Amygdala (tissue), 56 donors: Measurements from ENCODE around the gene TBC1D4.
A peak's percentile ranks its signal among the peaks of the same experiment; 100 is the strongest.
"Not testable (repeated sequence)": the region's sequence is repeated elsewhere in the genome, so short reads cannot be mapped to it uniquely, and the experiment has no call there.

Experiments
- DNase-seq, 56 donors: peaks; one replicate each; lab custom pipeline; 2025; lab: John Stamatoyannopoulos, UW

Gene TBC1D4

DNA sequence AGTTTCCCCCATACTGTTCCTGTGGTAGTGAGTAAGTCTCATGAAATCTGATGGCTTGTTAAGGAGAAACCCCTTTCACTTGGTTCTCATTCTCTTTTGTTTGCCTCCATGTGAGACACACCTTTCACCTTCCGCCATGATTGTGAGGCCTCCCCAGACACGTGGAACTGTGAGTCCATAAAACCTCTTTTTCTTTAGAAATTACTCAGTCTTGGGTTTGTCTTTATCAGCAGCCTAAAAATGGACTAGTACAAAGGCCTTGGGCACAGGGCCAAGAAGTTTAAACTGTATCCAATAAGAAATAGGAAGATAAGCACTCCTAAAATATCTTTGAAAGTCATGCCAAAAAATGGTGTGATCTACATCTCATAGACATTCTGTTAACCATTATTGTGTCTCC lies 176.9 kb downstream of the TBC1D4 start:
- DNase-seq = no peak

DNA sequence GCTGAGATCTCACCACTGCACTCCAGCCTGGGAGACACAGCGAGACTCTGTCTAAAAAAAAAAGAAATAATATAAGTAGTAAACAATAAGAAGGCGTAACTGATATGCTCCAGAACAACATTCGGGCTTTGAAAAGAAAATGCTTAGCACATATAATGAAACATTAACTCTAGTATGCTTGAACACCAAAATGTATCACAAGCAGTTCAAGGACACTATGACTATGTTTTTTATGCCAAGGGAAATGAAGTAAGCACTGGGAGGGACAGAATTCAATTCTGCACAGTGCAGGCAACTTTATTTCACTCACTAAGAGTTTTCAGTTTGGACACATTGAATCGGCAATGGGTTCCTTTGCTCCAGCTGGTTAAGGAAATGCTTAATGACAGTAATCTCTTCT lies 178.7 kb downstream of the TBC1D4 start:
- no peak for DNase-seq

GRCh38 chr13:75302071-75302698 lies 179.8 kb downstream of the TBC1D4 start:
- no peak for DNase-seq

DNA sequence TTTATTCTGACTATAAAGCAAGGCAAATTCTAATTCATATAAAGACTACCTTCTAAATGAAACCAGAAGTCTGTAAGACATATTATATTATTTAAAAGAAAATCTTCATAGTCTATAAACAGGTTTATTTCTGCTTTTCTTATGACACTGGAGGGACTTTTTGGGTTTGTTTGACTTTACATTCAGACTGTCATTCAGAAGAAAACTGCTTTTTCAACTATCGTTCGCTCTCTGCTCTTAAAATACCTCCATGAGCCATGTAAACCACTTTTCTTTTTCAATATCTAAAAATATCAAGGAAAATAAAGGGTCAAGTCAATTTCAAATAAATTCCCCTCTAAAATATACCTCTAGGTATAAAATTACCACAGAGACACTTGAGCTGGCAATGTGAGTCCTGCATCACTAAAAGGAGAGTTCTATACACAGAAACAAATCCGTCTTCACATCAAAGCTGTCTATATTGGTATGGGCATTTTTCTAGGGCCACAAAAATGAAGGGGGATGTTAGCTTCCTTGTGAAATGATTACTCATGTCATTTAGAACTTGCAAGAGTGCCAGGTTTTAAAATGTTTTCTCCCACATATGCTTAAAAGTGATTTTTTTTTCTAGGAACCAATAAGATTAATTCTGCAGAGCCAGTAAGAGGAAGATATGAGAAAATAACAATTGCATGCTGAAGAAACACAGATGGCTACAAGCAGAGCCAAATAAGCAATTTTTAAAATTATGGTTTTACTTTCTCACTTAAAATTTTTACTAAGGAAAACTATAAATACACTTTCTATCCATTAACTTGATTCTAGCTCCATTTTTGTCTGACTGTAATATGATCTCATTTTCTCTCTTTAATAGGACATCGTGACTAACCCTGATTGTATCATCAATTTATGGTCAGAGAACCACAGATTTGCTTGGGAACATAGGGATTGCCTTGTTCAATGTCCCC lies 181.8 kb downstream of the TBC1D4 start:
- DNase-seq = no peak

GRCh38 chr13:75299246-75299645 lies 182.7 kb downstream of the TBC1D4 start:
- no peak for DNase-seq

DNA sequence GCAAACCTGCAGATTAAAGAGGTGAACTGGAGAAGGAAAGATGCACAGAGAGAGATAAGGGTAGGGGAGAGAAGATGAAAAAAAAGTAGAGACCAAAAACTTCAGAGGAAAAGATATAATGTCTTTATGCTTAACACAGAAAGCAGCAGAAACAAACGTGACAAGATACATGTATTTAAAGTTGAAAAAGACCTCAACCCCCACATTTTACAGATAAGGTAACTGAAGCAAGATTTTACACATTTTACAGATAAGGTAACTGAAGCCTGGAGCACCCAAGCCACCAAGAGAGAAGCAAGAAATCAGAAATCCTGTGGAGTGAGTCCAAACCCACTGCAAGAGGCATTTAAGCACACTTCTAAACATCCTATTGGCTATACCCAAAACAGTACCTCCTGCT lies 185.3 kb downstream of the TBC1D4 start:
- no peak for DNase-seq

GRCh38 chr13:75295201-75295600 lies 186.8 kb downstream of the TBC1D4 start:
- no peak for DNase-seq

DNA sequence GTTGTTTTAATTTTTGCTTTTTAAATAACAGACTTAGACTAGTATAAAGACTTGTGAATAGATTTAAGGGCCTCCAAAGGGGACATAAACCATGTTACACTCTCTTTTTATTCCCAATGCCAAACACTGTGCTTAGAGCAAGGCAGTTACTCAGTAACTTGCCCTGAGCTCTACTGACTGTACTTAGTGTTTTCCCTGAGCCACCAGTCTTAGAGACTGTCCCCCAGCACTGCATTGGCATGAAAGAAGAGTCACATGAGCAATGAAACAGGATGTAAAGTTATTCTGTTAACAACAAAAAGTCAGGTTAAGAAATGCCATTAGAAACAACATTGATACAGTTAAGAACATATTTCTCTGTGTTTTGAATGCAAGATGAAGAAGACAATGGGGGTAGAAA lies 187.9 kb downstream of the TBC1D4 start:
- DNase-seq = no peak

DNA sequence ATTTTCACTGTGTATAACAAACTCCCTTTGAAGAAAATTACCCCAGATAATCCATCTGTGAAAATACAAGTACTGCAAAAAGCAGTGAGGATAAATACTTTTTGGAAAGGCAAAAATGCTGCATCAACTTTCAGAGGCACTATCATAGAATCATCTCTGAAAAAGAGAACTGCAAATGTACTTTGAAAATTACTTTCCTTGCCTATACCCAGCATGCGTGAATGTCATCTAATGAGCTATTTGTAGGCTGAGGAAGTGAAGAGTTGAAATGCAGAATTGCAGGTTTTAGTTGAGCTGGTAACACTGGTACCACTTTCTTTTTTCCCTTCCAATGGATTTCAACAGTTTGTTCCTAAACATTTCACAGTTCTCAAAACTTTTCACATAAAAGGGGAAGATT lies 196.7 kb downstream of the TBC1D4 start:
- DNase-seq = no peak

GRCh38 chr13:75279834-75280369 lies 202.1 kb downstream of the TBC1D4 start:
- no peak for DNase-seq

DNA sequence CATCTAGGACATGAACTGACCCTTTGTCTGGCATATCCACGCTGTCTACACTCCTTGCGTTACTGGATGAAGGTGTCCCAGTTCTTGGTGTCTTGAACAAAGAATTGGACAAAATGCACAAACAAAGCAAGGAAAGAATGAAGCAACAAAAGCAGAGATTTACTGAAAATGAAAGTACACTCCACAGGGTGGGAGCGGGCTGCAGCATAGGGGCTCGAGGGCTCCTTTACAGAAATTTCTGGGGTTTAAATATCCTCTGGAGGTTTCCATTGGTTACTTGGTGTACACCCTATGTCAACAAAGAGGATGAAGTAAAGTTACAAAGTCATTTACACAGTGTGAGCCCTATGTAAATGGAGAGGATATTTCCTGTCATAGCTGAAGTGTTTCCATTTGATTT lies 208.3 kb downstream of the TBC1D4 start:
- not testable (repeated sequence) for DNase-seq

DNA sequence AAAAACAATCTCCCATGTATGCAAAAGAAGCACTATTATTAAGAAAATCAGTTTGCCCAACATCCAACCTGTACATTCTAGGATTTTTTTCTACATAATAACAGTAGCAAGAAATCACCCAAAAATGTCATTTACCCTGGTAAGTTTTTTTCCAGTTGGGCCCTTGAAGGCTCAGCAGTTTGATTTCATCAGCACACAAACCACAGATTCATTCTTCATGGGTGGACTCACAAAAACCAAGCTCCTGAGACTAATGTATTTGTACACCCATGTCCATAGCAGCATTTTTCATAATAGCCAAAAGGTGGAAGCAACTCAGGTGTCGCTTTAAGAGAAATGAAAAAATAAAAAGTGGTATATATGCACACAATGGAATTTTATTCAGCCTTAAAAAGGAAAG lies 210.1 kb downstream of the TBC1D4 start:
- no peak for DNase-seq

- DNase-seq = not testable (repeated sequence)
Measured at GRCh38 chr13:75268481-75268880, 213.5 kb downstream of the TBC1D4 start.

DNA sequence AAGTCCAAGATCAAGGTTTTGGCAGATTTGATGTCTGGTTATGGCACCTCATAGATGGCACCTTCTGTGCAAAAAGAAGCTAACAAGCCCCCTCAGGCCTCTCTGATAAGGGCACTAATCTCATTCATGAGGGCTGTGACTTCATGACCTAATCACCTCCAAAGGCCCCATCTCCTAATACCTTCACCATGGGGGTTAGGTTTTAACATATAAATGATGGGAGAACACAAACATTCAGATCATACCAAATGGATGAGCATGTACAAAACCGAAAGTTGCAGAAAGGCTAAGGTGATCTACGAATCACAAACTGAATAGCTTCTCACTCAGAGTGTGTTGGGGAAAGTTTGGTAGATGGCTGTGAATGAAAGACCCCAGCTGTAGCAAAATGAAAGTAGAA lies 217.4 kb downstream of the TBC1D4 start:
- DNase-seq = no peak

GRCh38 chr13:75263741-75264407 lies 218.1 kb downstream of the TBC1D4 start:
- no peak for DNase-seq

GRCh38 chr13:75258159-75258782 lies 223.7 kb downstream of the TBC1D4 start:
- DNase-seq = peak in 1 of 56 donors; percentile 5

- no peak for DNase-seq
Measured at GRCh38 chr13:75256922-75257321, 225.0 kb downstream of the TBC1D4 start.

DNA sequence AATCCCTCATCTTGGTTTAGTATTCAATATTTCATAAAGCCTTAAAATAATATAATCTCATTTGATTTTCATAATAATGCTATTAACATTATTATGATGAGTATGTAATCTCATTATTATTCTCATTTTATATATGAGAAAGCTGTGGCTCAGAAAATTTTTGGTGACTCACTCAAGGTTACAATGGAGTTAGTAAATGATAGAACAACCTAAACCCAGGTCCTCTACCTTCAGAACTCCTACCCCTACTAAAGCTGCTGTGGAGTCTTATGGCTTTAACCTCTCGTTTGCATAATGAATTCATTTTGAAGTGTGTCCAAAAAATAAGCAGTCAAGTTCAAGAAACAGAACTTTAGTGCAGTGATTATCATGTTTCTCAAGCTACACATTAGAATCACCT lies 226.3 kb downstream of the TBC1D4 start:
- DNase-seq = no peak

- no peak for DNase-seq
Measured at GRCh38 chr13:75255147-75255546, 226.8 kb downstream of the TBC1D4 start.

DNA sequence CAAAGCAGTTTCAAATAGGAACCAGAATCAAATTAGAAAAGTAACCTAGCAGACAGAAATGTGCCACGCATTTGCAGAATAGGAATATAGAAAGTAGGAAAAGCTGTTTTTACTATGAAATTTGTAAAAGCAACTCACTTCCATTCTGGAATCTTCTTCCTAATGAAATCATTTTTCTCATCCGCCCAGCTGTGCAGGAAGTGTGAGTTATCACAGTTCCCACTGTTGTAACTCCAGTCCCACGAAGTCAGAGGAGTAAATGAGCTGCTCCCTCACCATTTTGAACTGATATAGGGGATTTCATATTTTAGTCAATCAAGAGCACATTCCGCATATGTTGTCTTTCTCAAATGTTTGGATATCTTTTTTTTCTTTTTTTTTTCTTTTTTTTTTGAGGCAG lies 230.8 kb downstream of the TBC1D4 start:
- DNase-seq = no peak
